ENCODE measurements around the gene PGP.

- TF ChIP-seq, protein P1, sequence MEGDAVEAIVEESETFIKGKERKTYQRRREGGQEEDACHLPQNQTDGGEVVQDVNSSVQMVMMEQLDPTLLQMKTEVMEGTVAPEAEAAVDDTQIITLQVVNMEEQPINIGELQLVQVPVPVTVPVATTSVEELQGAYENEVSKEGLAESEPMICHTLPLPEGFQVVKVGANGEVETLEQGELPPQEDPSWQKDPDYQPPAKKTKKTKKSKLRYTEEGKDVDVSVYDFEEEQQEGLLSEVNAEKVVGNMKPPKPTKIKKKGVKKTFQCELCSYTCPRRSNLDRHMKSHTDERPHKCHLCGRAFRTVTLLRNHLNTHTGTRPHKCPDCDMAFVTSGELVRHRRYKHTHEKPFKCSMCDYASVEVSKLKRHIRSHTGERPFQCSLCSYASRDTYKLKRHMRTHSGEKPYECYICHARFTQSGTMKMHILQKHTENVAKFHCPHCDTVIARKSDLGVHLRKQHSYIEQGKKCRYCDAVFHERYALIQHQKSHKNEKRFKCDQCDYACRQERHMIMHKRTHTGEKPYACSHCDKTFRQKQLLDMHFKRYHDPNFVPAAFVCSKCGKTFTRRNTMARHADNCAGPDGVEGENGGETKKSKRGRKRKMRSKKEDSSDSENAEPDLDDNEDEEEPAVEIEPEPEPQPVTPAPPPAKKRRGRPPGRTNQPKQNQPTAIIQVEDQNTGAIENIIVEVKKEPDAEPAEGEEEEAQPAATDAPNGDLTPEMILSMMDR (IDR thresholded peaks at IDR 0.05 in 2 of 3, conservative IDR thresholded peaks at IDR 0.05 in 1 of 3; ENCODE audit: borderline replicate concordance in 1 of 3, insufficient read depth in 1 of 3, low read depth in 2 of 3, low read length in 2 of 3) = no peak
- no peak for TF ChIP-seq ZBTB33 (IDR thresholded peaks at IDR 0.05; ENCODE audit: extremely low read depth, insufficient replicate concordance, low read length)
- no peak for TF ChIP-seq CEBPB (IDR thresholded peaks at IDR 0.05; ENCODE audit: low read depth)
- TF ChIP-seq EZH2phosphoT487 (IDR thresholded peaks at IDR 0.05; ENCODE audit: borderline replicate concordance) = no peak
- TF ChIP-seq ZNF274 (IDR thresholded peaks at IDR 0.05; ENCODE audit: low read depth, low read length) = no peak
- no peak for TF ChIP-seq RAD21 (IDR thresholded peaks at IDR 0.05; ENCODE audit: low read depth)
- TF ChIP-seq POLR2A (IDR thresholded peaks at IDR 0.05; ENCODE audit: borderline replicate concordance, extremely low read depth, insufficient read depth, insufficient read length) = no peak
- no peak for TF ChIP-seq YY1 (IDR thresholded peaks at IDR 0.05; ENCODE audit: extremely low read depth, insufficient replicate concordance, low read depth, low read length)
- TF ChIP-seq, protein P2, sequence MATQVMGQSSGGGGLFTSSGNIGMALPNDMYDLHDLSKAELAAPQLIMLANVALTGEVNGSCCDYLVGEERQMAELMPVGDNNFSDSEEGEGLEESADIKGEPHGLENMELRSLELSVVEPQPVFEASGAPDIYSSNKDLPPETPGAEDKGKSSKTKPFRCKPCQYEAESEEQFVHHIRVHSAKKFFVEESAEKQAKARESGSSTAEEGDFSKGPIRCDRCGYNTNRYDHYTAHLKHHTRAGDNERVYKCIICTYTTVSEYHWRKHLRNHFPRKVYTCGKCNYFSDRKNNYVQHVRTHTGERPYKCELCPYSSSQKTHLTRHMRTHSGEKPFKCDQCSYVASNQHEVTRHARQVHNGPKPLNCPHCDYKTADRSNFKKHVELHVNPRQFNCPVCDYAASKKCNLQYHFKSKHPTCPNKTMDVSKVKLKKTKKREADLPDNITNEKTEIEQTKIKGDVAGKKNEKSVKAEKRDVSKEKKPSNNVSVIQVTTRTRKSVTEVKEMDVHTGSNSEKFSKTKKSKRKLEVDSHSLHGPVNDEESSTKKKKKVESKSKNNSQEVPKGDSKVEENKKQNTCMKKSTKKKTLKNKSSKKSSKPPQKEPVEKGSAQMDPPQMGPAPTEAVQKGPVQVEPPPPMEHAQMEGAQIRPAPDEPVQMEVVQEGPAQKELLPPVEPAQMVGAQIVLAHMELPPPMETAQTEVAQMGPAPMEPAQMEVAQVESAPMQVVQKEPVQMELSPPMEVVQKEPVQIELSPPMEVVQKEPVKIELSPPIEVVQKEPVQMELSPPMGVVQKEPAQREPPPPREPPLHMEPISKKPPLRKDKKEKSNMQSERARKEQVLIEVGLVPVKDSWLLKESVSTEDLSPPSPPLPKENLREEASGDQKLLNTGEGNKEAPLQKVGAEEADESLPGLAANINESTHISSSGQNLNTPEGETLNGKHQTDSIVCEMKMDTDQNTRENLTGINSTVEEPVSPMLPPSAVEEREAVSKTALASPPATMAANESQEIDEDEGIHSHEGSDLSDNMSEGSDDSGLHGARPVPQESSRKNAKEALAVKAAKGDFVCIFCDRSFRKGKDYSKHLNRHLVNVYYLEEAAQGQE (IDR thresholded peaks at IDR 0.05; ENCODE audit: low read depth) = no peak
- no peak for TF ChIP-seq SRF (IDR thresholded peaks at IDR 0.05; ENCODE audit: low read depth)
- no peak for TF ChIP-seq ELF1 (IDR thresholded peaks at IDR 0.05; ENCODE audit: borderline replicate concordance, low read depth)
Measured at GRCh38 chr16:2198283-2198682, 16.4 kb downstream of the PGP start.
